ENCODE measurements around the gene OTOF. TPM values are rescaled to one million over a fixed set of nuclear protein-coding genes. Genes with fewer than 3 reads are reported as not detected.

OTOF gene
- total and polyA plus RNA-seq, 2 of the 4 experiments (the other 2 are of a cell fraction), result 0.03 TPM; not detected in 1

DNA sequence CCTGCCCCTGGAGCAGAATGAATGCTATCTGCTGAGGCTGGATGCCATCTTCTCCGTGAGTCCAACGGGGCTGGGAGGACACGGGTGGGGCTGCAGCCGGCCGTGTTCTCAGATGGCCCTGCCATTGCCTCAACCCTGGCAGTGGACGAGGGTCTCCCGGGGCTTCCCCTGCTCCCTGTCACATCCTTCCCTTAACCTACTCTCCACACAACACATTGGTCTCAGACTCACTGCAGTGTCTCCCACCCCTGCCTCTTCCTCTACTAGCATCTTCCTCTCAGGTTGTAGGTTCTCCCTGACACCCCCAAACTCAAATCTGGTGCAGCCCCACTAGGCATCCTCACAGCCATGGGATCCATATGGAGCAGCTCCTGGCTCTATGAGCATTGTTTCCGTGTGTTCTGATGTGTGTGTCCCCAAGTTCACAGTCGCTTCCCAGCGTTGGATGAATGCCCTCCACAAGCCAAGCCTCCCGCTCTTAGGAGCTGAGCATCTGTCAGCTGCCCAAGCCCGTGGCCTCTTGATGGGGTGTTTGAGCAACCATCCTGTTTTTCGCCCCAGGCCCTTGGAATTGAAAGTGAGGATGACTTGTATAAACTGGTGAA is 27.8 kb downstream of the OTOF start:
- no peak overlapping the region for H2AK9ac ChIP-seq (replicated peaks; ENCODE audit: low read depth, low read length, poor library complexity)
- dilution Hi-C loops (cut with HindIII; ENCODE audit: low sequenced_read_pairs, unreplicated experiment) (no loop called here), in situ Hi-C loops (cut with MboI; ENCODE audit: low sequenced_read_pairs) (no loop called here), intact Hi-C loops (cut with micrococcal nuclease) (no loop called here)
- H2BK5ac ChIP-seq (ENCODE audit: low read depth, low read length, poor library complexity, severe bottlenecking), result no peak overlapping the region
- H2BK20ac ChIP-seq (ENCODE audit: low read depth, low read length), result no peak overlapping the region
- H3K23ac ChIP-seq (ENCODE audit: low read depth, low read length), result no peak overlapping the region
- H3K4me2 ChIP-seq (ENCODE audit: low read depth, low read length), result no peak overlapping the region
- no peak overlapping the region for H2AK5ac ChIP-seq (ENCODE audit: low read depth, low read length)
- H3K79me1 ChIP-seq (ENCODE audit: low read depth in 1 of 2, low read length in 2 of 2), result no peaks in the 10 kb centered on the region
- no peak overlapping the region for H4K91ac ChIP-seq (ENCODE audit: insufficient read depth, low read depth, low read length)
- no peak overlapping the region for H2AFZ ChIP-seq (replicated peaks; ENCODE audit: low read length, poor library complexity)
- H3K56ac ChIP-seq (ENCODE audit: extremely low read depth, insufficient read depth, low read length), result no peak overlapping the region
- no peak overlapping the region for H4K8ac ChIP-seq (ENCODE audit: low read depth in 2 of 2, low read length in 2 of 2)
- peaks cover 35% of the 10 kb centered on the region for H3K27me3 ChIP-seq (ENCODE audit: control insufficient read depth, insufficient read depth, low read length)
- TF ChIP-seq MAFK (IDR thresholded peaks at IDR 0.05; ENCODE audit: low read depth, low read length) (no peak), SMC3 (IDR thresholded peaks at IDR 0.05; ENCODE audit: low read depth, low read length) (no peak)
- WGBS, 2 experiments (ENCODE audit: extremely low coverage in 2 of 2, insufficient read length in 1 of 2), result 73% methylated on average over 4 of the region's 13 CpGs; no CpG with 5 or more reads in 1 of the 2 experiments
- H3K4me1 ChIP-seq (ENCODE audit: control insufficient read depth, insufficient read depth, low read length), result no peaks in the 10 kb centered on the region
- no peak overlapping the region for H3K4me3 ChIP-seq (ENCODE audit: insufficient read depth, low read depth, low read length)
- no peak overlapping the region for H3K9ac ChIP-seq (ENCODE audit: low read depth, low read length)
- no peak overlapping the region for H3K27ac ChIP-seq (ENCODE audit: insufficient read depth, low read length)
- H4K5ac ChIP-seq (ENCODE audit: low read depth, low read length), result no peak overlapping the region
- no peaks in the 10 kb centered on the region for H3K36me3 ChIP-seq (ENCODE audit: control insufficient read depth, insufficient read depth, low read length)
- H3K9me1 ChIP-seq (ENCODE audit: insufficient read depth, low read length), result no peaks in the 10 kb centered on the region
- H3K4ac ChIP-seq (ENCODE audit: low read depth, low read length), result no peak overlapping the region
- H2BK15ac ChIP-seq (ENCODE audit: low read depth, low read length), result no peak overlapping the region
- DNase-seq, result no peak
- no peaks in the 10 kb centered on the region for H3K9me3 ChIP-seq (ENCODE audit: control insufficient read depth, insufficient read depth, low read length)
- H3K18ac ChIP-seq (ENCODE audit: low read depth, low read length), result no peak overlapping the region
- CTCF ChIA-PET, result no interaction called here
- POLR2A ChIA-PET (ENCODE audit: unreplicated experiment), result no interaction called here
- no peak overlapping the region for H3K14ac ChIP-seq (replicated peaks; ENCODE audit: low read depth, low read length)
- no peak for ATAC-seq (ENCODE audit: low read depth)
- H4K20me1 ChIP-seq (ENCODE audit: insufficient read depth, low read length), result no peaks in the 10 kb centered on the region
- BruUV-seq (replicated peaks), result no TSS peak
- H2BK120ac ChIP-seq (ENCODE audit: low read depth, low read length), result no peak overlapping the region
